OCI-LY3 (cell line): ENCODE measurements around the gene GIPC1.

Experiments used
- H2AFZ ChIP-seq: fragments of 200-600, 300-600 bp; shearing (Covaris generic); 2 replicates; pipeline ENCODE4 v1.6.0; 2014; ENCODE audit warnings: antibody characterized with exemption, low read depth, low read length
- H3K27ac ChIP-seq: fragments of 200-600, 300-600 bp; sonication (generic); 2 replicates; pipeline ENCODE4 v1.5.1; 2014; ENCODE audit warnings: mild to moderate bottlenecking, low read length, moderate library complexity, mixed read lengths
- H3K27me3 ChIP-seq: fragments of 200-600, 300-600 bp; sonication (generic); 2 replicates; pipeline ENCODE4 v1.6.1; 2014; ENCODE audit warnings: low read depth, low read length, mixed read lengths
- H3K36me3 ChIP-seq: fragments of 200-600, 300-600 bp; sonication (generic); replicated peaks from 2 replicates; pipeline ENCODE3; 2014; ENCODE audit warnings: low read depth, low read length, mixed read lengths
- H3K4me1 ChIP-seq: fragments of 300-600, 200-600 bp; sonication (generic); 2 replicates; pipeline ENCODE4 v1.6.1; 2014; ENCODE audit warnings: low read length, mixed read lengths
- H3K4me2 ChIP-seq: fragments of 200-600, 300-600 bp; sonication (generic); 2 replicates; pipeline ENCODE4 v1.6.1; 2014; ENCODE audit warnings: low read length, mixed read lengths
- H3K4me3 ChIP-seq: fragments of 300-600, 200-600 bp; sonication (generic); 2 replicates; pipeline ENCODE4 v1.5.1; 2014; ENCODE audit warnings: antibody characterized with exemption, mild to moderate bottlenecking, low read length, moderate library complexity
- H3K79me2 ChIP-seq: fragments of 300-600, 200-600 bp; shearing (Covaris generic); 2 replicates; pipeline ENCODE4 v1.6.1; 2014; ENCODE audit warnings: mild to moderate bottlenecking, low read length, mixed read lengths
- H3K9ac ChIP-seq: fragments of 300-600, 200-600 bp; shearing (Covaris generic); 2 replicates; pipeline ENCODE4 v1.6.0; 2014; ENCODE audit warnings: mild to moderate bottlenecking, low read length, moderate library complexity
- H3K9me3 ChIP-seq: fragments of 200-600, 300-600 bp; shearing (Covaris generic); 2 replicates; pipeline ENCODE4 v1.6.1; 2014; ENCODE audit warnings: low read length, mixed read lengths; ENCODE audit not compliant: insufficient read depth
- H4K20me1 ChIP-seq: fragments of 200-600, 300-600 bp; sonication (generic); 2 replicates; pipeline ENCODE4 v1.6.1; 2016; ENCODE audit warnings: low read length, mixed read lengths; ENCODE audit not compliant: insufficient read depth
- EZH2phosphoT487 ChIP-seq: fragments of 200-600 bp; shearing (Covaris generic); IDR thresholded peaks from 2 replicates; pipeline ENCODE4 v1.6.1; 2018; ENCODE audit warnings: antibody characterized with exemption, mixed run types, low read depth
- TF ChIP-seq, protein P1 (sequence below): fragments of 200-600, 300-600 bp; sonication (generic); IDR thresholded peaks from 2 replicates; pipeline ENCODE4 v1.5.1; 2014; ENCODE audit warnings: antibody characterized with exemption, low read length, low read depth

GIPC1 gene

GRCh38 chr19:14482172-14482941 lies 13.6 kb downstream of the GIPC1 start:
- Histone ChIP-seq H3K4me3 (no peak overlapping the region), H3K9ac (no peak overlapping the region), H3K79me2 (no peaks in the 10 kb centered on the region), H3K4me1 (peaks cover 10% of the 10 kb centered on the region; the same call in 1 of the 2 replicates), H3K27ac (no peak overlapping the region), H3K27me3 (no peaks in the 10 kb centered on the region), H2AFZ (no peak overlapping the region), H3K36me3 (no peaks in the 10 kb centered on the region), H4K20me1 (no peaks in the 10 kb centered on the region), H3K4me2 (no peak overlapping the region), H3K9me3 (no peaks in the 10 kb centered on the region)
- TF ChIP-seq, protein P1, sequence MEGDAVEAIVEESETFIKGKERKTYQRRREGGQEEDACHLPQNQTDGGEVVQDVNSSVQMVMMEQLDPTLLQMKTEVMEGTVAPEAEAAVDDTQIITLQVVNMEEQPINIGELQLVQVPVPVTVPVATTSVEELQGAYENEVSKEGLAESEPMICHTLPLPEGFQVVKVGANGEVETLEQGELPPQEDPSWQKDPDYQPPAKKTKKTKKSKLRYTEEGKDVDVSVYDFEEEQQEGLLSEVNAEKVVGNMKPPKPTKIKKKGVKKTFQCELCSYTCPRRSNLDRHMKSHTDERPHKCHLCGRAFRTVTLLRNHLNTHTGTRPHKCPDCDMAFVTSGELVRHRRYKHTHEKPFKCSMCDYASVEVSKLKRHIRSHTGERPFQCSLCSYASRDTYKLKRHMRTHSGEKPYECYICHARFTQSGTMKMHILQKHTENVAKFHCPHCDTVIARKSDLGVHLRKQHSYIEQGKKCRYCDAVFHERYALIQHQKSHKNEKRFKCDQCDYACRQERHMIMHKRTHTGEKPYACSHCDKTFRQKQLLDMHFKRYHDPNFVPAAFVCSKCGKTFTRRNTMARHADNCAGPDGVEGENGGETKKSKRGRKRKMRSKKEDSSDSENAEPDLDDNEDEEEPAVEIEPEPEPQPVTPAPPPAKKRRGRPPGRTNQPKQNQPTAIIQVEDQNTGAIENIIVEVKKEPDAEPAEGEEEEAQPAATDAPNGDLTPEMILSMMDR, result no peak
- no peak for TF ChIP-seq EZH2phosphoT487

DNA sequence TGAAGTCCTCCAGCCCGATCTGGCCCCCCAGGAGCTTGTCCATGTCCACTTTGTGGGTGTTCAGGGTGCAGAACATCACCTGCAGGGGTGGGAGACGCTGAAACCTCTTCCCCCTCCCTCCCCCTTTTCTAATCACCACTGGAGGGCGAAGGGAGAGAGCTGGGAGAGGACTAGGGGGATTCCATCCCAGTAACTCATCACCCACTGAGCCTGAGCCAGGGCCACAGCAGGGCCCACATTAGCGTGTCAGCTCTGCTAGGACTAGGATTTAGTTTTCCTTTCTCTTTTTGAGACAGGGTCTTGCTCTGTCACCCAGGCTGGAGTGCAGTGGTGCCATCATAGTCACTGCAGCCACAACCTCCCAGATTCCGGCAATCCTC lies 15.2 kb downstream of the GIPC1 start:
- H3K4me2 ChIP-seq, result peak overlapping the region; percentile 74
- no peaks in the 10 kb centered on the region for H3K9me3 ChIP-seq
- H3K27me3 ChIP-seq, result no peaks in the 10 kb centered on the region
- no peaks in the 10 kb centered on the region for H3K79me2 ChIP-seq
- H3K4me1 ChIP-seq, result peaks cover 23% of the 10 kb centered on the region
- peak overlapping the region; percentile 10; the same call in 1 of the 2 replicates for H3K9ac ChIP-seq
- peak overlapping the region; percentile 72 for H3K4me3 ChIP-seq
- no peaks in the 10 kb centered on the region for H4K20me1 ChIP-seq
- TF ChIP-seq EZH2phosphoT487, result no peak
- TF ChIP-seq, protein P1, result no peak
- H3K36me3 ChIP-seq, result no peaks in the 10 kb centered on the region
- no peak overlapping the region for H3K27ac ChIP-seq
- H2AFZ ChIP-seq, result peak overlapping the region; percentile 59; the same call in 1 of the 2 replicates

GRCh38 chr19:14479975-14480699 lies 15.8 kb downstream of the GIPC1 start:
- Histone ChIP-seq H3K4me3 (peak overlapping the region; percentile 72), H3K9ac (peak overlapping the region; percentile 10; the same call in 1 of the 2 replicates), H3K27me3 (no peaks in the 10 kb centered on the region), H4K20me1 (no peaks in the 10 kb centered on the region), H3K4me2 (peak overlapping the region; percentile 74), H3K4me1 (peaks cover 26% of the 10 kb centered on the region), H3K9me3 (no peaks in the 10 kb centered on the region), H2AFZ (peak overlapping the region; percentile 59), H3K36me3 (no peaks in the 10 kb centered on the region), H3K27ac (no peak overlapping the region), H3K79me2 (no peaks in the 10 kb centered on the region)
- no peak for TF ChIP-seq EZH2phosphoT487
- TF ChIP-seq, protein P1, result peak; percentile 97

DNA sequence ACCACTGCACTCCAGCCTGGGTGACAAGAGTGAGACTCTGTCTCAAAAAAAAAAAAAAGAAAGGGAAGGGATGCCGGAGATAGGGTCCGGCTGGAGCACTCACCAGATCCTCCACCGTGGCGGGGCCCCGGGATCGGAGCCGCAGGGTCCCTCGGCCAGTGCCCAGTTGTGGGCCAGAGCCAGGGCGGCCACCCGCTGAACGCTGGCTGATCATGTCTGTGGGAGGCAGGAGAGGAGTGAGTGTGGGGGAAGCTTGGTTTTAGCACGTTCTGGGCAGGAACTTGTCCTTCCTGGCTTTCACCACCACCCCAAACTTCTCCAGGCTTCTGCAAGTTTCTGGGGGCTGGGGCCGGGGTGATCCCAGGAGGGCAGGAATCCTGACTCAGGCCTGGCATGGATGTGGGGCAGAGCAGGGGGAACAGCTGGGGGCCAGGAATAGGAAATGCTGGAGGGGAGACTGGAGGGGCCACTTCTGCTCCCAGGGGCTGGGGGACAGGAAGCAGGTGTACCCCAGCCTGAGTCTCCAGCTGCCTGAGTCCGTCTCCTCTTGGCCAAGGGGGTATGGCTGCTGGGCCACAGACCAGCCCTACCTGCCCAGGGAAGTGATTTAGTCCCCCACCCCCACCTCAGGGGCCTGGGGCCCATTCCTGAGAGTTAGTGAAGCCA lies 16.5 kb downstream of the GIPC1 start:
- Histone ChIP-seq H3K4me1 (peaks cover 26% of the 10 kb centered on the region), H3K9me3 (no peaks in the 10 kb centered on the region), H4K20me1 (no peaks in the 10 kb centered on the region), H3K4me2 (peak overlapping the region; percentile 74), H2AFZ (peak overlapping the region; percentile 59; the same call in 1 of the 2 replicates), H3K79me2 (no peaks in the 10 kb centered on the region), H3K27ac (no peak overlapping the region), H3K9ac (no peak overlapping the region), H3K4me3 (peak overlapping the region; percentile 72; the same call in 1 of the 2 replicates), H3K36me3 (no peaks in the 10 kb centered on the region), H3K27me3 (no peaks in the 10 kb centered on the region)
- TF ChIP-seq EZH2phosphoT487, result no peak
- TF ChIP-seq, protein P1, result no peak
